SK-N-SH (cell line): ENCODE results near the gene ZBTB49. TPM values are rescaled to one million over a fixed set of nuclear protein-coding genes. Genes with fewer than 3 reads are reported as not detected.

Experiments used
- CTCF ChIA-PET: fragments of 300-600, 350-600 bp; formaldehyde crosslinking; extraction: SDS; loops from one replicate; lab custom pipeline; 2021; lab: Yijun Ruan, JAX
- POLR2A ChIA-PET: fragments of 350-600 bp; sonication (Branson Sonifier 250); formaldehyde crosslinking; extraction: SDS; loops from one replicate; lab custom pipeline; 2020; ENCODE audit warnings: antibody characterized with exemption, inconsistent platforms; lab: Yijun Ruan, JAX
- DNase-seq: peaks from one replicate; pipeline ENCODE4 v3.0.0; 2012
- H2AFZ ChIP-seq: fragments of 200-600 bp; sonication (generic); 2 replicates; pipeline ENCODE4 v1.8.1; 2016; ENCODE audit warnings: antibody characterized with exemption, mild to moderate bottlenecking, low read depth
- H3F3A ChIP-seq: fragments of 200-600 bp; sonication (generic); replicated peaks from 2 replicates; pipeline ENCODE3; 2016; ENCODE audit warnings: antibody characterized with exemption, mild to moderate bottlenecking; ENCODE audit not compliant: insufficient read depth
- H3K27ac ChIP-seq, 2 experiments: fragments of 200-500 bp in 1 of 2; fragments of 200-600 bp in 1 of 2; sonication (Bioruptor generic) in 1 of 2; sonication (generic), shearing (Covaris generic) in 1 of 2; 2 replicates each; pipeline versions ENCODE4 v1.5.1 to v1.6.1; 2014 to 2016; ENCODE audit warnings: low read depth in 2 of 2, inconsistent platforms in 1 of 2, low read length in 1 of 2, mild to moderate bottlenecking in 1 of 2, mixed read lengths in 1 of 2
- H3K27me3 ChIP-seq: fragments of 200-600 bp; sonication (generic), shearing (Covaris generic); 2 replicates; pipeline ENCODE4 v1.6.1; 2016; ENCODE audit warnings: mixed run types; ENCODE audit not compliant: insufficient read depth
- H3K36me3 ChIP-seq, 2 experiments: fragments of 200-500 bp in 1 of 2; fragments of 200-600 bp in 1 of 2; sonication (Bioruptor generic) in 1 of 2; sonication (generic) in 1 of 2; replicated peaks in 1 of 2; 2 replicates each; pipeline versions ENCODE3 to v1.5.1; 2014 to 2016; ENCODE audit warnings: low read length in 1 of 2, mild to moderate bottlenecking in 1 of 2; ENCODE audit not compliant: insufficient read depth in 2 of 2, control insufficient read depth in 1 of 2
- H3K4me1 ChIP-seq, 2 experiments: fragments of 200-500 bp in 1 of 2; fragments of 200-600 bp in 1 of 2; sonication (Bioruptor generic) in 1 of 2; sonication (generic), shearing (Covaris generic) in 1 of 2; 2 replicates each; pipeline versions ENCODE4 v1.5.1 to v1.6.1; 2014 to 2016; ENCODE audit warnings: low read depth in 1 of 2, low read length in 1 of 2, mixed run types in 1 of 2; ENCODE audit not compliant: insufficient read depth in 2 of 2, control insufficient read depth in 1 of 2
- H3K4me2 ChIP-seq: fragments of 200-600 bp; sonication (generic), shearing (Covaris generic); 2 replicates; pipeline ENCODE4 v1.6.1; 2017; ENCODE audit warnings: mixed run types
- H3K4me3 ChIP-seq, 2 experiments: fragments of 200-500 bp in 1 of 2; fragments of 200-600 bp in 1 of 2; sonication (Bioruptor generic) in 1 of 2; sonication (generic), shearing (Covaris generic) in 1 of 2; 2 replicates each; pipeline versions ENCODE4 v1.5.1 to v1.8.1; 2014 to 2016; ENCODE audit warnings: low read depth in 2 of 2, inconsistent platforms in 1 of 2, low read length in 1 of 2, mild to moderate bottlenecking in 1 of 2, mixed read lengths in 1 of 2, moderate library complexity in 1 of 2
- H3K79me2 ChIP-seq: fragments of 200-600 bp; sonication (generic); 2 replicates; pipeline ENCODE4 v1.8.1; 2017; ENCODE audit warnings: mild to moderate bottlenecking; ENCODE audit not compliant: insufficient read depth
- H3K9ac ChIP-seq: fragments of 200-600 bp; sonication (generic); 2 replicates; pipeline ENCODE4 v1.6.1; 2017; ENCODE audit warnings: mixed run types
- H3K9me2 ChIP-seq: fragments of 200-600 bp; sonication (generic); 2 replicates; pipeline ENCODE4 v1.6.1; 2017; ENCODE audit warnings: mixed run types
- H3K9me3 ChIP-seq: fragments of 200-600 bp; sonication (generic); 2 replicates; pipeline ENCODE4 v1.6.1; 2017; ENCODE audit warnings: mixed run types, mild to moderate bottlenecking, moderate library complexity
- H4K20me1 ChIP-seq: fragments of 200-600 bp; sonication (generic); 2 replicates; pipeline ENCODE4 v1.6.1; 2017; ENCODE audit warnings: mild to moderate bottlenecking, mixed run types; ENCODE audit not compliant: insufficient read depth
- CHD2 ChIP-seq: fragments of 150-350 bp; IDR thresholded peaks from 2 replicates; pipeline ENCODE4 v1.6.1; 2018; ENCODE audit warnings: low read length; ENCODE audit not compliant: partially characterized antibody
- CTCF ChIP-seq: fragments of 200-600 bp; sonication (generic); IDR thresholded peaks from 2 replicates; pipeline ENCODE4 v1.6.1; 2017; ENCODE audit warnings: antibody characterized with exemption, mild to moderate bottlenecking, moderate library complexity
- ELF1 ChIP-seq: IDR thresholded peaks from 2 replicates; pipeline ENCODE4 v1.4.0; 2012
- EZH2phosphoT487 ChIP-seq: fragments of 200-600 bp; sonication (generic); IDR thresholded peaks from 2 replicates; pipeline ENCODE4 v1.6.1; 2017; ENCODE audit warnings: low read depth, mixed run types, mild to moderate bottlenecking, antibody characterized with exemption, moderate library complexity, borderline replicate concordance
- FOSL2 ChIP-seq: IDR thresholded peaks from 2 replicates; pipeline ENCODE4 v1.4.0; 2012; ENCODE audit warnings: low read depth, mild to moderate bottlenecking, moderate library complexity, borderline replicate concordance
- GATA2 ChIP-seq: sonication (generic); formaldehyde crosslinking; IDR thresholded peaks from 2 replicates; pipeline ENCODE4 v1.5.0; 2020; ENCODE audit warnings: mild to moderate bottlenecking, missing genetic modification reagents
- MAX ChIP-seq: IDR thresholded peaks from 2 replicates; pipeline ENCODE4 v1.4.0; 2012; ENCODE audit warnings: low read depth
- POLR2AphosphoS5 ChIP-seq: IDR thresholded peaks from 2 replicates; pipeline ENCODE4 v1.6.1; 2012; ENCODE audit warnings: low read depth, low read length
- RAD21 ChIP-seq: IDR thresholded peaks from 2 replicates; pipeline ENCODE4 v1.6.1; 2012; ENCODE audit warnings: mild to moderate bottlenecking, low read length
- RCOR1 ChIP-seq: fragments of 150-350 bp; IDR thresholded peaks from 2 replicates; pipeline ENCODE4 v1.6.1; 2017; ENCODE audit warnings: antibody characterized with exemption, low read length
- REST ChIP-seq: IDR thresholded peaks from 2 replicates; pipeline ENCODE4 v1.6.1; 2012; ENCODE audit warnings: mild to moderate bottlenecking, low read depth, low read length, moderate library complexity
- RFX5 ChIP-seq: IDR thresholded peaks from 2 replicates; pipeline ENCODE4 v1.6.1; 2012; ENCODE audit warnings: mild to moderate bottlenecking, improper control_type of control experiment, low read length
- SIN3A ChIP-seq: IDR thresholded peaks from 2 replicates; pipeline ENCODE4 v1.6.1; 2012; ENCODE audit warnings: low read depth, mild to moderate bottlenecking, low read length, moderate library complexity, borderline replicate concordance
- USF1 ChIP-seq: IDR thresholded peaks from 2 replicates; pipeline ENCODE4 v1.4.0; 2012; ENCODE audit warnings: low read depth, borderline replicate concordance
- YY1 ChIP-seq: IDR thresholded peaks from 2 replicates; pipeline ENCODE4 v1.4.0; 2012; ENCODE audit warnings: low read depth, mild to moderate bottlenecking
- WGBS: methylation state at CpG from one replicate; pipeline ENCODE4 v1.1.6; 2017; ENCODE audit warnings: low lambda C conversion rate; 5-methylcytosine and 5-hydroxymethylcytosine counted together
- polyA plus RNA-seq, 3 experiments: library from polyadenylated mRNA; depleted of rRNA; stranded (reverse); fragments of >200 nt; gene quantifications; 2 replicates each; pipeline ENCODE4 v1.2.3, GENCODE V29; 2012

ZBTB49 gene
- polyA plus RNA-seq, 1 of the 3 experiments (the other 2 are of a cell fraction), result 3.1 TPM

GRCh38 chr4:4299006-4299405 is 9.0 kb downstream of the ZBTB49 start:
- Histone ChIP-seq H3K9me3 (no peaks in the 10 kb centered on the region), H3K9me2 (no peaks in the 10 kb centered on the region), H3K9ac (no peak overlapping the region), H2AFZ (no peak overlapping the region), H3K4me3 (no peak overlapping the region), H3F3A (no peaks in the 10 kb centered on the region), H3K27ac (no peak overlapping the region), H4K20me1 (0 out of 2 replicates have a peak, but pooled peaks cover 6% of the 10 kb centered on the region), H3K4me1 (no peaks in the 10 kb centered on the region), H3K27me3 (no peaks in the 10 kb centered on the region), H3K36me3 (peaks cover 21 to 45% of the 10 kb centered on the region in 2 experiments), H3K79me2 (peaks cover 44% of the 10 kb centered on the region), H3K4me2 (no peak overlapping the region)
- WGBS, result 98% methylated on average over 3 of the region's 3 CpGs
- no peak for DNase-seq
- ChIA-PET CTCF (interaction anchor here (0.9 to 1.2 kb wide), 3 partner anchors 13 to 37 kb away, joined by 3 to 5 read pairs (median 3); no protein-coding TSS in a partner anchor), POLR2A (no interaction called here)
- TF ChIP-seq FOSL2 (no peak), SIN3A (no peak), CHD2 (no peak)

GRCh38 chr4:4302001-4302400 is 11.9 kb downstream of the ZBTB49 start:
- H3K36me3 ChIP-seq, result peaks cover 21 to 65% of the 10 kb centered on the region in 2 experiments
- WGBS, result 82% methylated on average over 5 of the region's 5 CpGs
- H3K4me3 ChIP-seq, result no peak overlapping the region
- no peaks in the 10 kb centered on the region for H3K9me3 ChIP-seq
- no peak for DNase-seq
- no peaks in the 10 kb centered on the region for H3F3A ChIP-seq
- H3K4me1 ChIP-seq, result no peaks in the 10 kb centered on the region
- ChIA-PET POLR2A (no interaction called here), CTCF (no interaction called here)
- H3K9ac ChIP-seq, result no peak overlapping the region
- TF ChIP-seq USF1 (no peak), YY1 (no peak), SIN3A (no peak), POLR2AphosphoS5 (no peak)
- TF ChIP-seq, all 33 proteins: peak for 0
- Histone ChIP-seq H2AFZ (no peak overlapping the region), H3K27me3 (no peaks in the 10 kb centered on the region), H3K27ac (no peak overlapping the region), H4K20me1 (0 out of 2 replicates have a peak, but pooled peaks cover 3% of the 10 kb centered on the region), H3K4me2 (no peak overlapping the region), H3K79me2 (peaks cover 24% of the 10 kb centered on the region), H3K9me2 (no peaks in the 10 kb centered on the region)

- H3K79me2 ChIP-seq, result peaks cover 20% of the 10 kb centered on the region
- H3K36me3 ChIP-seq, result peaks cover 21 to 68% of the 10 kb centered on the region in 2 experiments
- H3F3A ChIP-seq, result no peaks in the 10 kb centered on the region
- DNase-seq, result no peak
- no peaks in the 10 kb centered on the region for H3K4me1 ChIP-seq
- no peak overlapping the region for H3K4me2 ChIP-seq
- H3K27ac ChIP-seq, result no peak overlapping the region
- no peak overlapping the region for H2AFZ ChIP-seq
- no peak overlapping the region for H3K9ac ChIP-seq
- WGBS, result 68% methylated on average over 6 of the region's 6 CpGs
- POLR2A ChIA-PET, result no interaction called here
- CTCF ChIA-PET, result interaction anchor here (1.1 kb wide), 1 partner anchor 42 kb away, joined by 5 read pairs; no protein-coding TSS in a partner anchor
- H3K9me3 ChIP-seq, result no peaks in the 10 kb centered on the region
- no peaks in the 10 kb centered on the region for H3K9me2 ChIP-seq
- H3K4me3 ChIP-seq, result no peak overlapping the region
- H4K20me1 ChIP-seq, result 0 out of 2 replicates have a peak, but pooled peaks cover 3% of the 10 kb centered on the region
- no peaks in the 10 kb centered on the region for H3K27me3 ChIP-seq
- TF ChIP-seq REST (no peak), EZH2phosphoT487 (no peak), MAX (no peak), CTCF (no peak), RFX5 (no peak), POLR2AphosphoS5 (no peak), SIN3A (no peak), RAD21 (no peak), GATA2 (CRISPR knock-in tag) (no peak), RCOR1 (no peak), ELF1 (no peak)
Measured at GRCh38 chr4:4302416-4302815, 12.4 kb downstream of the ZBTB49 start.
